CD4-positive, alpha-beta T cell treated with Interleukin-17A for 4 hours (primary cell): ENCODE data around the gene DKK3.

Experiments
- DNase-seq: peaks from one replicate; pipeline ENCODE4 v3.0.0-alpha.2; 2020; ENCODE audit warnings: mixed read lengths

Gene DKK3

DNA sequence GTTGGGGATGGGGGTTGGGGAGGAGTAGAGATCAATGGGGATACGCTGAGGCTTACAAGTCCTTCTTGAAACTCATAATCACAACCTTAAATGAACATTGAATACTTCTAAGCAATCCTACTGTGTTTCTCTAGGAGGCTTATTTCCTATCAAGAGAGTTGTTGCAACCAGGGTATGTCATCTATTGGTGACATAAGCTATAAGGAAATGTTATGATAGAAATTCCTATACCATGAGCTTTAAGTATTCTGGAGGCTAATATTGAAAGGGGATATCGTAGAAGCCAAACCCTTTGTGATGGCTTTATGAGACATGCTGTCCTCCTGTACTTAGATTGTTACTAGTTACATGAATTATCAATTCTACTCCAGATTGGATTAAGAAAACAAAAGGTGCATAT, 72.9 kb downstream of the DKK3 start:
- no peak for DNase-seq

DNA sequence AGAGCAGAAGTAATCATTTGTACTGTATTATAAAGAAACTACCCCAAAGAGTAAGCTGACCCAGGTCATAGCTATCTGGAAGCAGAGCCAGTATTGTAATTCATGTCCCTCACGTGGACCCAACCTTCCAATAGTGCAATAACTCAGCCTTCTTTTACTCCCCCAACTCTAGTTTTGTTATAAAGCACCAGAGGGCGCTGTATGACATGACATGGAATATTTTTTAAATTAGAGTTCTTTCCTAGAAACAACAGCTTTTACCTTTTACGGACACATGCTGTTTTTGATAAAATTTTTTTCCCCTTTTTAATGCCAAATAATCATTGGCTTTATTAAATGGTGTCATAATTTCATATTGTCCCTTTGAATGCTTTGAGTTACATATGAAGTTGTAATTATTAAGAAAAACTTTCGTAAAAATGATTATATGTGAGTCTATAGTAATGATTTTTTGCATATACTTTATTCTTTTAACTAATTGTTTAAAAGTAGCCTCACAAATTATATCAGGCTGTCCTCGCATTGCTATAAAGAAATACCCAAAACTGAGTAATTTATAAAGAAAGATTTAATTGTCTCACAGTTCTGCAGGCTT, 76.9 kb downstream of the DKK3 start:
- DNase-seq: peak; percentile 5

DNA sequence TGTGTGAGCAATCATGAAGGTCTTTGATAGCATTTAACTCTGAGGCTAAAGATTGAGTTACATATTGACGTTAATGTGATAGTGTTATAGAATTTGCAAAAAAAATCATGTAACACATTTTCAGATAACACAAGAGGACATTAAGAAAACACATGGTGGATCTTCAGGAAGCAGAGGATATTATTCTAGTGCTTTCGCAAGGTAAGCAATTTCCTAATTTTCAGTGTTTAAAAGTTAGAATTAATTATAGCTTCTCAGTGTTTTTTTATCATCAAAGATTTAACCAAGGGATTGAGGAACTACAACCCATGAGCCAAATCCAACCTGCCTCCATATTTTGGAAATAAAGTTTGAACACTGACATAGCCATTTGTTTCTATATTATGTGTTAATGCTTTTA, 78.5 kb downstream of the DKK3 start:
- no peak for DNase-seq

DNA sequence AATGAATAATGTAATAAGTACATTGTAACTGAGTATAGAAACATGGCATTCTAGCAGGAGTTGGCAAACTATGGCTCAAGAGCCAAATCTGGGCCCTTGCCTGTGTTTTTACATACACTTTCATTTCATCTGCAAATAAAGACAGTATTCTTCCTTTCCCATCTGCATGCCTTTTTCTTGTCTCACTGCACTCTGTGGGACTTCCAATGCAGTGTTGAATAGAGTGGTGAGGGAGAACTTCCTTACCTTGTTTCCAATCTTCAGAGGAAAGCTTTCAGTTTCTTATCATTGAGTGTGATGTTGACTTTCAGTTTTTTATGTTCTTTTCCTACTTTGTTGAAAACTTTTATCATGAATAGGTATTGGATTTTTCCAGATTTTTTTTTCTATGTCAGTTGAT, 84.6 kb downstream of the DKK3 start:
- DNase-seq: no peak

DNA sequence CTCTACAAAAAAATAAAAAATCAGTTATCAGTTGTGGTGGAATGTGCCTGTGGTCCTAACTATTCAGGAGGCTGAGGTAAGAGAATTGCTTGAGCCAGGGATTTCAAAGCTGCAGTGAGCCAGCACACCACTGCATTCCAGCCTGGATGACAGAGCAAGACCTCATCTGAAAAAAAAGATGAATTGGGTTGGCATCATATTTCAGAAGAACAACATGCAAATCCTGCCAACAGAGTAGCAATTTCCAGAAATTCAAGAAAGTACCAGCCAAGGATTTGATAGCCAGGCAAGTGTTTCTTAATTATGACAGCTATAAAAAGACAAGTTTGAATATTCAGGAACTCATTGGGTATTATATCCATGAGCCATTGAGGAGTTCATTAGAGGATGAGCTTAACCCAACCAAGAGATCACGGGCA, 91.4 kb downstream of the DKK3 start:
- DNase-seq: no peak

DNA sequence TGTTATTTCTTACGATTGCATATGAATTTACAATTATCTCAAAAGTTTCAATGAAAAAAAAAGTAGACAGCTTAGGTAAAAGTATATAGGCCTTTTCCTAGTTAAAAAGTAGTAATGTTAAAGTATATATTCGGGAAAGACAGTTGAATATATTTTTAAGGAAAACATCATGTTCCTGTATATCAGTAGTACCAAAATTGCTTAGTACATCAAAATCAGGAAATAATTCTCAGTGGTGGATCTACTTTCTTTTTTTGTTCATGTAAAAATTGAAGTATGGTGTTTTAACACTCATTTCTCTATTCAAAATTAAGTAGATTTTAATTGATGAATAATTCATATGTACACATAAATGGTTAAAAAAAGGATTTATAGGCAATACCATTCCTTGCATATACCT, 92.8 kb downstream of the DKK3 start:
- DNase-seq: no peak

DNA sequence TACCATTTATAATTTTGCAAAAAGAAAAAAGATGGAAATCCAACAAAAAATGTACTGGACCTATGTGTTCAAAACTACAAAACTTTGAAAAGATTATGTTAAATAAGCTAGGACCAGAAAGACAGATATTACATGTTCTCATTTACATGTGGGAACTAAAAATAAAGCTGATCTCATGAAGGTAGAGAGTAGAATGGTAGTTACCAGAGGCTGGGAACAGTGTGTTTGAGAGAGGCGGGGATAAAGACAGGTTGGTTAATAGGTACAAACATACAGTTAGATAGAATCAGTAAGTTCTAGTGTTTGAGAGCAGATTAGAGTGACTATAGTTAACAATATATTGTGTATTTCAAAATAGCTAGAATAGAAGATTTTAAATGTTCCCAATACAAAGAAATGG, 95.0 kb downstream of the DKK3 start:
- DNase-seq: no peak
